ENCODE data around the gene TENM4. TPM values are rescaled to one million over a fixed set of nuclear protein-coding genes. Genes with fewer than 3 reads are reported as not detected.

TENM4 gene
- polyA plus RNA-seq, 2 of the 4 experiments (the other 2 are of a cell fraction) = 0.06 to 0.31 TPM

DNA sequence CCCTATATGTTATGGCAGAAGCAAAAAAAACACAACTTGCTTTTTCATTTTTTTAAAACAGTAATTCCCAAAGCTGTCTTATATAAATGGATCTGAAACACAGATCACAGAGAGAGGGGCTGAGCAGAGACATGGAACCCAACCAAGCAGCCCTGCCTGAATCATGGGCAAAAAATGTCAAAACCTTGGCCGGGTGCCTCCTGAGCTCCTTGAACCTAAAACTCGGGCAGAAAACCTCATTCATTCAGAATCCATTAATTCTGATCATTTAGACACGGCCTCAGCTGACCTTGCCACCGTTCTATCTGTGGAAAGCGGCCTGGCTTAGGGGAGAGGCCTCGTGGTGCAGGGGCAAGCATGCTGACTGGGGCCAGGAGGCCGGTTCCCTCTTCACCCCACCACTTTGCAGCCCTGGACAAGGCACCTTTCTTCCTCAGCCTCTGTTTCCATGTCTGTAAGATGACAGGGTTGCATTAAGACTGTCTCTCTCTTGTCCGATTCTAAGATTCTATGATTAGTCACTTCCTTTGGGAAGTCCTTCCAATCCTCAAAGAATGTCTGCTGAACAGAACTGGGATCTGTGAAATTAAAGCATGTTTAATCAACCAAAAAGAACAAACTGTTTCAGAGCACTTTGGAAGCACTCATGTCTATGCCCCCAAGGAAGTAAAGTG is 26.0 kb downstream of the TENM4 start:
- POLR2A ChIA-PET = no interaction called here
- Histone ChIP-seq H3K27ac (no peak overlapping the region), H3K9me3 (peaks cover 5% of the 10 kb centered on the region; the same call in 2 of the 3 replicates), H3K4me3 (no peak overlapping the region), H3K4me1 (peaks cover 10% of the 10 kb centered on the region; the same call in 1 of the 3 replicates), H3K4me2 (no peak overlapping the region)
- ATAC-seq = no peak
- WGBS (ENCODE audit: missing lambda C conversion rate) = 11% methylated on average over 8 of the region's 8 CpGs
- CTCF ChIA-PET = no interaction called here
- no peak for DNase-seq (ENCODE audit: low read depth in 1 of 2, low spot score in 1 of 2)
- TF ChIP-seq NFE2L2 (conservative IDR thresholded peaks at IDR 0.05; ENCODE audit: low read length) (no peak), KDM5A (IDR thresholded peaks at IDR 0.05) (no peak), HEYL (CRISPR knock-in tag; IDR thresholded peaks at IDR 0.05) (no peak)
- FAIRE-seq = no peak

DNA sequence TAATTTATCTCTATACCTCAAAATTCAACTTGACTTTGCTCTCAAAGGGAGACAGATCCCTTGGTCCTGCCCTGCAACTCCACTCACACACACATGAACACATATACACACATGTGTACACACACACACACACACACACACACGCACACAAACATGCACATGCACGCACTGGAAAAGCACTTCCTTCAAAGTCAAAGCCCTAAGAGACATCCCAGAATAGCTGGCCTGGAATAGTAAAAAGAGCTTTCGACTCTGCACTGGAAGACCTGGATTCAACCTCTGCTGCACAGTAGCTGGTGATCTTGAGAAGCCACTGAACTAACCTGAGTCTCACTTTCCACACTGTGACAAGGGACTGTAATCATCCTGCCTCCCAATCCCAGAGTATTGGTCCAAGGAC is 26.8 kb downstream of the TENM4 start:
- POLR2A ChIA-PET = no interaction called here
- peaks cover 5% of the 10 kb centered on the region; the same call in 1 of the 3 replicates for H3K4me1 ChIP-seq
- ATAC-seq = no peak
- TF ChIP-seq BHLHE40 (IDR thresholded peaks at IDR 0.05; ENCODE audit: low read depth, low read length) = no peak
- TF ChIP-seq KDM5A (IDR thresholded peaks at IDR 0.05) = no peak
- no peak for TF ChIP-seq NR3C1 (IDR thresholded peaks at IDR 0.05)
- TF ChIP-seq PHF8 (IDR thresholded peaks at IDR 0.05; ENCODE audit: borderline replicate concordance, low read depth) = no peak
- no peak for TF ChIP-seq HEYL (CRISPR knock-in tag; IDR thresholded peaks at IDR 0.05)
- TF ChIP-seq, protein P1, sequence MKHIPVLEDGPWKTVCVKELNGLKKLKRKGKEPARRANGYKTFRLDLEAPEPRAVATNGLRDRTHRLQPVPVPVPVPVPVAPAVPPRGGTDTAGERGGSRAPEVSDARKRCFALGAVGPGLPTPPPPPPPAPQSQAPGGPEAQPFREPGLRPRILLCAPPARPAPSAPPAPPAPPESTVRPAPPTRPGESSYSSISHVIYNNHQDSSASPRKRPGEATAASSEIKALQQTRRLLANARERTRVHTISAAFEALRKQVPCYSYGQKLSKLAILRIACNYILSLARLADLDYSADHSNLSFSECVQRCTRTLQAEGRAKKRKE (CRISPR knock-in tag; IDR thresholded peaks at IDR 0.05; ENCODE audit: low read depth) = no peak
- TF ChIP-seq, protein P2, sequence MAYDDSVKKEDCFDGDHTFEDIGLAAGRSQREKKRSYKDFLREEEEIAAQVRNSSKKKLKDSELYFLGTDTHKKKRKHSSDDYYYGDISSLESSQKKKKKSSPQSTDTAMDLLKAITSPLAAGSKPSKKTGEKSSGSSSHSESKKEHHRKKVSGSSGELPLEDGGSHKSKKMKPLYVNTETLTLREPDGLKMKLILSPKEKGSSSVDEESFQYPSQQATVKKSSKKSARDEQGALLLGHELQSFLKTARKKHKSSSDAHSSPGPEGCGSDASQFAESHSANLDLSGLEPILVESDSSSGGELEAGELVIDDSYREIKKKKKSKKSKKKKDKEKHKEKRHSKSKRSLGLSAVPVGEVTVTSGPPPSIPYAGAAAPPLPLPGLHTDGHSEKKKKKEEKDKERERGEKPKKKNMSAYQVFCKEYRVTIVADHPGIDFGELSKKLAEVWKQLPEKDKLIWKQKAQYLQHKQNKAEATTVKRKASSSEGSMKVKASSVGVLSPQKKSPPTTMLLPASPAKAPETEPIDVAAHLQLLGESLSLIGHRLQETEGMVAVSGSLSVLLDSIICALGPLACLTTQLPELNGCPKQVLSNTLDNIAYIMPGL (CRISPR knock-in tag; IDR thresholded peaks at IDR 0.05; ENCODE audit: borderline replicate concordance) = no peak
- TF ChIP-seq, protein P3, sequence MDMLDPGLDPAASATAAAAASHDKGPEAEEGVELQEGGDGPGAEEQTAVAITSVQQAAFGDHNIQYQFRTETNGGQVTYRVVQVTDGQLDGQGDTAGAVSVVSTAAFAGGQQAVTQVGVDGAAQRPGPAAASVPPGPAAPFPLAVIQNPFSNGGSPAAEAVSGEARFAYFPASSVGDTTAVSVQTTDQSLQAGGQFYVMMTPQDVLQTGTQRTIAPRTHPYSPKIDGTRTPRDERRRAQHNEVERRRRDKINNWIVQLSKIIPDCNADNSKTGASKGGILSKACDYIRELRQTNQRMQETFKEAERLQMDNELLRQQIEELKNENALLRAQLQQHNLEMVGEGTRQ (IDR thresholded peaks at IDR 0.05) = no peak
- no peak for TF ChIP-seq NFE2L2 (conservative IDR thresholded peaks at IDR 0.05; ENCODE audit: low read length)
- TF ChIP-seq, protein P4, sequence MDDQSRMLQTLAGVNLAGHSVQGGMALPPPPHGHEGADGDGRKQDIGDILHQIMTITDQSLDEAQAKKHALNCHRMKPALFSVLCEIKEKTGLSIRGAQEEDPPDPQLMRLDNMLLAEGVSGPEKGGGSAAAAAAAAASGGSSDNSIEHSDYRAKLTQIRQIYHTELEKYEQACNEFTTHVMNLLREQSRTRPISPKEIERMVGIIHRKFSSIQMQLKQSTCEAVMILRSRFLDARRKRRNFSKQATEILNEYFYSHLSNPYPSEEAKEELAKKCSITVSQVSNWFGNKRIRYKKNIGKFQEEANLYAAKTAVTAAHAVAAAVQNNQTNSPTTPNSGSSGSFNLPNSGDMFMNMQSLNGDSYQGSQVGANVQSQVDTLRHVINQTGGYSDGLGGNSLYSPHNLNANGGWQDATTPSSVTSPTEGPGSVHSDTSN (IDR thresholded peaks at IDR 0.05) = no peak
- no peak for TF ChIP-seq HDAC2 (IDR thresholded peaks at IDR 0.05)
- no peak for TF ChIP-seq KDM1A (IDR thresholded peaks at IDR 0.05; ENCODE audit: low read depth)
- no peak for TF ChIP-seq GATA3 (IDR thresholded peaks at IDR 0.05; ENCODE audit: borderline replicate concordance)
- TF ChIP-seq EP300 (IDR thresholded peaks at IDR 0.05) = no peak
- no peak for TF ChIP-seq ZSCAN20 (CRISPR knock-in tag; IDR thresholded peaks at IDR 0.05)
- no peak for TF ChIP-seq CHD2 (IDR thresholded peaks at IDR 0.05; ENCODE audit: low read length, partially characterized antibody)
- no peak for TF ChIP-seq HOXB13 (CRISPR knock-in tag; IDR thresholded peaks at IDR 0.05; ENCODE audit: low read depth)
- no peak for FAIRE-seq
- no peak overlapping the region for H3K4me2 ChIP-seq
- no peak for DNase-seq (ENCODE audit: low read depth in 1 of 2, low spot score in 1 of 2)
- H3K27ac ChIP-seq = no peak overlapping the region
- CTCF ChIA-PET = no interaction called here
- WGBS (ENCODE audit: missing lambda C conversion rate) = 61% methylated on average over 3 of the region's 3 CpGs
- H3K9me3 ChIP-seq = peaks cover 5% of the 10 kb centered on the region; the same call in 2 of the 3 replicates
- no peak overlapping the region for H3K4me3 ChIP-seq

DNA sequence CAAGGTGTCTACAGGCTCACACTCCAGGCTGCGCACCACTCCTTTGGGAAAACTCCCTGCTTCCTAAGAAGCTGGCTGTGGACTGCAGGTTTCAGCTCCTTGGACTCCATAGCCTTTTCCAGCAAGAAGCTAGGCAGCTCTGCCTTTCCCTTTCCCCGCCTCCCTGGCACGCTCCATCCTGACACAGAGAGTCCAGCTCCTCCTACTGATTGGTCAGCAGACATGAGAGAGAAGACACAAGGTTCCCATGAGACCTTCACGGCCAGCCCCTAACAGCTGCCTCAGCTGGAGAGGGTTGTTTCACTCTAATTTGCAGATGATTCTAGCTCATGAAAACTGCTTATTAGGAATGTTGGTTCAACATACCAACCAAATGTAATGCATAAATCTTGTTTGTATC is 27.6 kb downstream of the TENM4 start:
- DNase-seq (ENCODE audit: low read depth in 1 of 2, low spot score in 1 of 2) = no peak
- H3K9me3 ChIP-seq = peaks cover 5% of the 10 kb centered on the region; the same call in 1 of the 3 replicates
- CTCF ChIA-PET = no interaction called here
- no peak overlapping the region for H3K27ac ChIP-seq
- H3K4me2 ChIP-seq = no peak overlapping the region
- WGBS (ENCODE audit: missing lambda C conversion rate) = 26% methylated on average over 4 of the region's 4 CpGs
- no peaks in the 10 kb centered on the region for H3K4me1 ChIP-seq
- FAIRE-seq = no peak
- TF ChIP-seq, protein P5, sequence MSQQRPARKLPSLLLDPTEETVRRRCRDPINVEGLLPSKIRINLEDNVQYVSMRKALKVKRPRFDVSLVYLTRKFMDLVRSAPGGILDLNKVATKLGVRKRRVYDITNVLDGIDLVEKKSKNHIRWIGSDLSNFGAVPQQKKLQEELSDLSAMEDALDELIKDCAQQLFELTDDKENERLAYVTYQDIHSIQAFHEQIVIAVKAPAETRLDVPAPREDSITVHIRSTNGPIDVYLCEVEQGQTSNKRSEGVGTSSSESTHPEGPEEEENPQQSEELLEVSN (IDR thresholded peaks at IDR 0.05; ENCODE audit: borderline replicate concordance, low read depth) = no peak
- TF ChIP-seq ZSCAN20 (CRISPR knock-in tag; IDR thresholded peaks at IDR 0.05) = no peak
- ATAC-seq = peak in 1 of 2 experiments; percentile 30; a peak in 2 of 6 replicates
- H3K4me3 ChIP-seq = no peak overlapping the region
- POLR2A ChIA-PET = no interaction called here
